HL-60 (cell line): ENCODE results near the gene NCOA3.

Experiments
- POLR2AphosphoS5 ChIP-seq: IDR thresholded peaks from 2 replicates; pipeline ENCODE4 v1.6.1; 2012; ENCODE audit warnings: low read depth
- TF ChIP-seq, protein P1 (sequence below): IDR thresholded peaks from one replicate; pipeline ENCODE4 v1.5.1; 2011; ENCODE audit warnings: low read length, control low read depth, inconsistent platforms; ENCODE audit not compliant: insufficient read depth
- TF ChIP-seq, protein P2 (sequence below): IDR thresholded peaks from 2 replicates; pipeline ENCODE4 v1.6.1; 2012; ENCODE audit warnings: low read depth; ENCODE audit not compliant: insufficient replicate concordance

DNA sequence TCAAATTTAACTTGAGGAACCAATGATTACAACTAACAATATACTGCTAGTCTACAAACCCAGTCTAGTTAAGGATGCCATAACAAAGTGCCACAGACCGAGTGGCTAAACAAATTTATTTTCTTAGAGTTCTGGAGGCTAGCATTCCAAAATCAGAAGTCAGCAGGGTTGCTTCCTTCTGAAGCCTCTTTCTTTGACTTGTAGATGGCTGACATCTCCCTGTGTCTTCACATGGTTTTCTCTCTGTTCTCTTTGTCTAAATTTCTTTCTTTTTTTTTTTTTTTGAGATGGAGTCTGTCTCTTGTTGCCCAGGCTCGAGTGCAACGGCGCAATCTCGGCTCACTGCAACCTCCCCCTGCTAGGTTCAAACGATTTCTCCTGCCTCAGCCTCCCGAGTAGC lies 56.1 kb downstream of the NCOA3 start:
- no peak for TF ChIP-seq POLR2AphosphoS5
- TF ChIP-seq, protein P1, sequence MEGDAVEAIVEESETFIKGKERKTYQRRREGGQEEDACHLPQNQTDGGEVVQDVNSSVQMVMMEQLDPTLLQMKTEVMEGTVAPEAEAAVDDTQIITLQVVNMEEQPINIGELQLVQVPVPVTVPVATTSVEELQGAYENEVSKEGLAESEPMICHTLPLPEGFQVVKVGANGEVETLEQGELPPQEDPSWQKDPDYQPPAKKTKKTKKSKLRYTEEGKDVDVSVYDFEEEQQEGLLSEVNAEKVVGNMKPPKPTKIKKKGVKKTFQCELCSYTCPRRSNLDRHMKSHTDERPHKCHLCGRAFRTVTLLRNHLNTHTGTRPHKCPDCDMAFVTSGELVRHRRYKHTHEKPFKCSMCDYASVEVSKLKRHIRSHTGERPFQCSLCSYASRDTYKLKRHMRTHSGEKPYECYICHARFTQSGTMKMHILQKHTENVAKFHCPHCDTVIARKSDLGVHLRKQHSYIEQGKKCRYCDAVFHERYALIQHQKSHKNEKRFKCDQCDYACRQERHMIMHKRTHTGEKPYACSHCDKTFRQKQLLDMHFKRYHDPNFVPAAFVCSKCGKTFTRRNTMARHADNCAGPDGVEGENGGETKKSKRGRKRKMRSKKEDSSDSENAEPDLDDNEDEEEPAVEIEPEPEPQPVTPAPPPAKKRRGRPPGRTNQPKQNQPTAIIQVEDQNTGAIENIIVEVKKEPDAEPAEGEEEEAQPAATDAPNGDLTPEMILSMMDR, result no peak
- TF ChIP-seq, protein P2, sequence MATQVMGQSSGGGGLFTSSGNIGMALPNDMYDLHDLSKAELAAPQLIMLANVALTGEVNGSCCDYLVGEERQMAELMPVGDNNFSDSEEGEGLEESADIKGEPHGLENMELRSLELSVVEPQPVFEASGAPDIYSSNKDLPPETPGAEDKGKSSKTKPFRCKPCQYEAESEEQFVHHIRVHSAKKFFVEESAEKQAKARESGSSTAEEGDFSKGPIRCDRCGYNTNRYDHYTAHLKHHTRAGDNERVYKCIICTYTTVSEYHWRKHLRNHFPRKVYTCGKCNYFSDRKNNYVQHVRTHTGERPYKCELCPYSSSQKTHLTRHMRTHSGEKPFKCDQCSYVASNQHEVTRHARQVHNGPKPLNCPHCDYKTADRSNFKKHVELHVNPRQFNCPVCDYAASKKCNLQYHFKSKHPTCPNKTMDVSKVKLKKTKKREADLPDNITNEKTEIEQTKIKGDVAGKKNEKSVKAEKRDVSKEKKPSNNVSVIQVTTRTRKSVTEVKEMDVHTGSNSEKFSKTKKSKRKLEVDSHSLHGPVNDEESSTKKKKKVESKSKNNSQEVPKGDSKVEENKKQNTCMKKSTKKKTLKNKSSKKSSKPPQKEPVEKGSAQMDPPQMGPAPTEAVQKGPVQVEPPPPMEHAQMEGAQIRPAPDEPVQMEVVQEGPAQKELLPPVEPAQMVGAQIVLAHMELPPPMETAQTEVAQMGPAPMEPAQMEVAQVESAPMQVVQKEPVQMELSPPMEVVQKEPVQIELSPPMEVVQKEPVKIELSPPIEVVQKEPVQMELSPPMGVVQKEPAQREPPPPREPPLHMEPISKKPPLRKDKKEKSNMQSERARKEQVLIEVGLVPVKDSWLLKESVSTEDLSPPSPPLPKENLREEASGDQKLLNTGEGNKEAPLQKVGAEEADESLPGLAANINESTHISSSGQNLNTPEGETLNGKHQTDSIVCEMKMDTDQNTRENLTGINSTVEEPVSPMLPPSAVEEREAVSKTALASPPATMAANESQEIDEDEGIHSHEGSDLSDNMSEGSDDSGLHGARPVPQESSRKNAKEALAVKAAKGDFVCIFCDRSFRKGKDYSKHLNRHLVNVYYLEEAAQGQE, result no peak
